Activated T-helper 1 cell treated with anti-CD3 and anti-CD28 coated beads, Interleukin-12 subunit alpha, Interleukin-12 subunit beta, Interleukin-2, Interleukin-4 antibody, amounts not matched to agents 30 ng/mL and 10 ng/mL and 1 ng/mL, durations not matched to agents 14 hours and 24 hours and 36 hours (primary cell): Measurements from ENCODE around the gene HLA-G. TPM values are rescaled to one million over a fixed set of nuclear protein-coding genes. Genes with fewer than 3 reads are reported as not detected.
"Not testable (repeated sequence)": the region's sequence is repeated elsewhere in the genome, so short reads cannot be mapped to it uniquely, and the experiment has no call there.

Source experiments
- DNase-seq: peaks from one replicate; pipeline ENCODE4 v3.0.0; 2021; ENCODE audit warnings: low spot score
- H3K27ac Mint-ChIP-seq: one replicate; pipeline ENCODE4 v1.8.0; 2021; ENCODE audit warnings: mild to moderate bottlenecking, mixed read lengths
- H3K27me3 Mint-ChIP-seq: one replicate; pipeline ENCODE4 v1.8.0; 2022; ENCODE audit warnings: mild to moderate bottlenecking, moderate library complexity, mixed read lengths; ENCODE audit not compliant: insufficient read depth
- H3K36me3 Mint-ChIP-seq: one replicate; pipeline ENCODE4 v1.8.0; 2021; ENCODE audit warnings: low read depth, mixed read lengths
- H3K4me1 Mint-ChIP-seq: one replicate; pipeline ENCODE4 v1.8.0; 2021; ENCODE audit warnings: low read depth, mixed read lengths
- H3K4me3 Mint-ChIP-seq: one replicate; pipeline ENCODE4 v1.8.0; 2021; ENCODE audit warnings: mild to moderate bottlenecking, moderate library complexity, mixed read lengths
- H3K9me3 Mint-ChIP-seq: one replicate; pipeline ENCODE4 v1.8.0; 2021; ENCODE audit warnings: mixed read lengths
- intact Hi-C: fragments of 100-400 bp; cut with micrococcal nuclease; formaldehyde crosslinking; loops from one replicate; pipeline ENCODE4 v1.15.1; 2024
- total RNA-seq: library from RNA; stranded (reverse); gene quantifications from 2 replicates; pipeline ENCODE4 v1.2.3, GENCODE V29; 2022

HLA-G gene
- total RNA-seq, 1 donor from 2014 or later: 1.6 TPM

DNA sequence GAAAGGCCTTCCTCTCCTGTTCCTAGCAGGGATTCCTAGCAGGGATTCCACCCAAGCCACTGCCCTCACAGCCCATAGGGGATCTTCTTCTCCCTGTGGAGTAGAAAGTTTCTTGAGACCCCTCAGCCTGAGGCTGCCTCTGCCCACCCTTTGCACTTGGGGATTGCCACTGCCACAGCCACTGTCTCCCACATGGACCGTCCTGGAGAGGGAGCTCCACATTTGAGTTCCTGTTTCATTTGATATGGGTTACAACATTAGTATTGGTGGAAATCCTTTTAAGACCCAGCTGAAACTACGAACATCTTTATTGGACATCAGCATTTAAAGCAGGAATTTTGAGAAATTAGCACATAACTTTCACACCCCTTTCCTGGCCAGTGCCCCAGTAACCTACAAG lies 25.6 kb downstream of the HLA-G start:
- no peak overlapping the region for H3K4me3 Mint-ChIP-seq
- no peaks in the 10 kb centered on the region for H3K9me3 Mint-ChIP-seq
- intact Hi-C loops: no loop called here
- H3K27me3 Mint-ChIP-seq: peaks cover 64% of the 10 kb centered on the region
- H3K27ac Mint-ChIP-seq: no peak overlapping the region
- DNase-seq: no peak
- H3K36me3 Mint-ChIP-seq: no peaks in the 10 kb centered on the region
- peaks cover 14% of the 10 kb centered on the region for H3K4me1 Mint-ChIP-seq

GRCh38 chr6:29858006-29858405 lies 30.4 kb downstream of the HLA-G start:
- intact Hi-C loops: no loop called here
- Mint-ChIP-seq H3K36me3 (no peaks in the 10 kb centered on the region), H3K27ac (no peak overlapping the region), H3K4me1 (no peaks in the 10 kb centered on the region), H3K27me3 (peaks cover 57% of the 10 kb centered on the region), H3K4me3 (no peak overlapping the region), H3K9me3 (no peaks in the 10 kb centered on the region)
- no peak for DNase-seq

DNA sequence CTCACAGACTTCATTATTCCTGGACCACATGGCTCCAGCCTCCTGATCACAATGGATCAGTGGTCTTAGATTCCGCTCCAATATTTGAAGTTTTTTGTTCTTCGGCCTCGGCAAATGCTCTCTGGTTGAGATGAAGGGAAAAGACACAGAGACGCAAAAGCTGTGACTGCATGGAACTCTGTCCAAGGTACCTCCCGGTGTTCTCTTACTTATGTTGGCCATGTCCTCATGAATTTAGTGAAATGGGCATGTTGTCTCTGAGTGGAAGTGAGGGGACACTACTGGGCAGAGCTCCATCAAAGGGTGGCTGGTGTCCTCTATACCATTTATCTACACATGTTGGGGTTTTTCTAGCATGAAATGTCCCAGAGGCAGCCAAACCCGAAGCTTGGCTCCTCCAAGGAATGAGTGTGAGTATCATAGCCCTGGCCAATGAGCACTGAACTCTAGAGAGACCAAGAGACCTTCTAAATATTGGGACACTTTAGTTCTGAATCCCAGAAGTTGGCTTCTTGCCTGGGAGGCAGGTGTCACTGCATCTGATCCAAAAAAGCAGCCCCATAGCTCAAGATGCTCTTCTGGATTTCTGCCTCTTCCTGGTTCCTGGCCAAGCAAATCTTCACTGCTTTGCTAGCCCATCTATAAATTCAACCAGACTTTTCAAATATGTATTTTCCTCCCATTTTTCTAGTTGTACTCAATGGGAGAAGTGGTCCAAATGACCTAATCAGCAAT lies 34.1 kb downstream of the HLA-G start:
- H3K4me3 Mint-ChIP-seq: no peak overlapping the region
- H3K4me1 Mint-ChIP-seq: no peaks in the 10 kb centered on the region
- no peak for DNase-seq
- no peak overlapping the region for H3K27ac Mint-ChIP-seq
- intact Hi-C loops: no loop called here
- peaks cover 48% of the 10 kb centered on the region for H3K27me3 Mint-ChIP-seq
- no peaks in the 10 kb centered on the region for H3K36me3 Mint-ChIP-seq
- no peaks in the 10 kb centered on the region for H3K9me3 Mint-ChIP-seq

- no peak for DNase-seq
- Mint-ChIP-seq H3K27me3 (peaks cover 42% of the 10 kb centered on the region), H3K9me3 (no peaks in the 10 kb centered on the region), H3K27ac (no peak overlapping the region), H3K4me3 (no peak overlapping the region), H3K4me1 (no peaks in the 10 kb centered on the region), H3K36me3 (no peaks in the 10 kb centered on the region)
- intact Hi-C loops: no loop called here
Measured at GRCh38 chr6:29864037-29864810, 36.6 kb downstream of the HLA-G start.

- H3K4me1 Mint-ChIP-seq: no peaks in the 10 kb centered on the region
- peaks cover 37% of the 10 kb centered on the region for H3K27me3 Mint-ChIP-seq
- no peaks in the 10 kb centered on the region for H3K36me3 Mint-ChIP-seq
- no peaks in the 10 kb centered on the region for H3K9me3 Mint-ChIP-seq
- no peak overlapping the region for H3K4me3 Mint-ChIP-seq
- intact Hi-C loops: no loop called here
- no peak for DNase-seq
- no peak overlapping the region for H3K27ac Mint-ChIP-seq
Measured at GRCh38 chr6:29865631-29866030, 38.0 kb downstream of the HLA-G start.

- Mint-ChIP-seq H3K9me3 (peaks cover 8% of the 10 kb centered on the region), H3K4me3 (no peak overlapping the region), H3K4me1 (no peaks in the 10 kb centered on the region), H3K36me3 (no peaks in the 10 kb centered on the region), H3K27me3 (peaks cover 22% of the 10 kb centered on the region), H3K27ac (no peak overlapping the region)
- no peak for DNase-seq
- intact Hi-C loops: no loop called here
Measured at GRCh38 chr6:29870104-29870503, 42.5 kb downstream of the HLA-G start.

GRCh38 chr6:29872791-29873190 lies 45.2 kb downstream of the HLA-G start:
- no peak for DNase-seq
- Mint-ChIP-seq H3K4me3 (no peak overlapping the region), H3K27ac (no peak overlapping the region), H3K36me3 (peaks cover 2% of the 10 kb centered on the region), H3K27me3 (peaks cover 7% of the 10 kb centered on the region), H3K9me3 (peaks cover 23% of the 10 kb centered on the region), H3K4me1 (no peaks in the 10 kb centered on the region)
- intact Hi-C loops: no loop called here

DNA sequence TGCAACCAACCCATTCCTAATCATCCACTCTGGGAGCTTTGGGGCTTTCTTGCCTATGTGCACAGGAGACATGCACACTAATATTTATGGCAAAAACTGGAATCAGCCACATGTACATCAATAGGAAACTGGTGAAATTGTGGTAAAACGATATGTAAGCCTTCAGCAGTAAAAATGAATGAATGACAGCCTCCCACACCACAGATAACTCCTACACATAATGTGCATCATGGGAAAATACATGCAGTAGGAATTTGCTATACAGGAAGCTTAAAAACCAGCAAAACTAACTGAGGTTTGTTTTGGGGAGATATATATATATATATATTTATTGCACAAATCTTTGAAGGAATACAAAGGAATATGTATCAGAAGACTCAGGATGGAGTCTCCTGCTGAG lies 47.6 kb downstream of the HLA-G start:
- no peak overlapping the region for H3K4me3 Mint-ChIP-seq
- intact Hi-C loops: no loop called here
- H3K36me3 Mint-ChIP-seq: peaks cover 2% of the 10 kb centered on the region
- H3K27ac Mint-ChIP-seq: no peak overlapping the region
- peaks cover 23% of the 10 kb centered on the region for H3K9me3 Mint-ChIP-seq
- H3K27me3 Mint-ChIP-seq: no peaks in the 10 kb centered on the region
- H3K4me1 Mint-ChIP-seq: no peaks in the 10 kb centered on the region
- DNase-seq: no peak

DNA sequence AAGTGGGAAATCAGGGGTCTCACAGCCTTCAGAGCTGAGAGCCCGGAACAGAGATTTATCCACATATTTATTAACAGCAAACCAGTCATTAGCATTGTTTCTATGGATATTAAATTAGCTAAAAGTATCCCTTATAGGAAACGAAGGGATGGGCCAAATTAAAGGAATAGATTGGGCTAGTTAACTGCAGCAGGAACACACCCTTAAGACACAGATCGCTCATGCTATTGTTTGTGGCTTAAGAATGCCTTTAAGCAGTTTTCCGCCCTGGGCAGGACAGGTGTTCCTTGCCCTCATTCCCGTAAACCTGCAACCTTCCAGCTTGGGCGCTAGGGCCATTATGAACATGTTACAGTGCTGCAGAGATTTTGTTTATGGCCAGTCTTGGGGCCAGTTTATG lies 48.1 kb downstream of the HLA-G start:
- DNase-seq, H3K4me1 Mint-ChIP-seq, intact Hi-C loops, H3K36me3 Mint-ChIP-seq, H3K4me3 Mint-ChIP-seq, H3K27ac Mint-ChIP-seq, H3K27me3 Mint-ChIP-seq: not testable (repeated sequence)
- peaks cover 23% of the 10 kb centered on the region for H3K9me3 Mint-ChIP-seq

Other genes with a start within 250 kb of the HLA-G start
- not detected in 2 replicates for gene OR2H2, start 242.7 kb upstream of the HLA-G start, total RNA-seq
- 19.8 and 22.6 TPM in 2 replicates for gene GABBR1, start 194.6 kb upstream of the HLA-G start, total RNA-seq
- gene MOG, start 170.7 kb upstream of the HLA-G start, total RNA-seq: not detected in 2 replicates
- gene ZFP57, start 146.7 kb upstream of the HLA-G start, total RNA-seq: 2.4 and 2.7 TPM in 2 replicates
- gene HLA-F, start 104.4 kb upstream of the HLA-G start, total RNA-seq: 293 and 314 TPM in 2 replicates
- gene HLA-A, start 114.7 kb downstream of the HLA-G start, total RNA-seq: 1,482 and 1,503 TPM in 2 replicates
- gene POLR1H, start 233.4 kb downstream of the HLA-G start, total RNA-seq: 79.7 and 82.7 TPM in 2 replicates
- 69.8 and 71.0 TPM in 2 replicates for gene PPP1R11, start 239.4 kb downstream of the HLA-G start, total RNA-seq
- gene RNF39, start 247.9 kb downstream of the HLA-G start, total RNA-seq: not detected in 2 replicates